Brain microvascular endothelial cell (primary cell): ENCODE results near the gene C6orf15.

Experiments
- DNase-seq: peaks from one replicate; pipeline ENCODE4 v3.0.0-alpha.2; 2020
- H3K27ac ChIP-seq: fragments of 250-450 bp; sonication (Bioruptor Pico); 2 replicates; pipeline ENCODE4 v1.5.1; 2020; ENCODE audit warnings: mild to moderate bottlenecking, moderate library complexity
- H3K27me3 ChIP-seq: fragments of 250-450 bp; sonication (Bioruptor Pico); replicated peaks from 2 replicates; pipeline ENCODE4 v1.5.1; 2020; ENCODE audit warnings: mild to moderate bottlenecking
- H3K36me3 ChIP-seq: fragments of 250-450 bp; sonication (Bioruptor Pico); replicated peaks from 2 replicates; pipeline ENCODE4 v1.5.1; 2020; ENCODE audit warnings: mild to moderate bottlenecking
- H3K4me3 ChIP-seq: 2 replicates; pipeline ENCODE4 v1.5.1; 2011; ENCODE audit warnings: low read depth, mild to moderate bottlenecking, control low read depth, low read length, moderate library complexity
- CTCF ChIP-seq: IDR thresholded peaks from 2 replicates; pipeline ENCODE4 v1.5.1; 2011; ENCODE audit warnings: low read depth, mild to moderate bottlenecking, moderate library complexity, low read length, control low read depth, inconsistent platforms; ENCODE audit errors: missing control alignments
- in situ Hi-C: cut with HindIII; loops from 2 replicates; pipeline ENCODE4 v1.10.0; 2017; ENCODE audit warnings: low sequenced_read_pairs, low pct_ligation_motif_present

C6orf15 gene

GRCh38 chr6:31103136-31103535 is 9.2 kb downstream of the C6orf15 start:
- DNase-seq: no peak
- in situ Hi-C loops: no loop called here
- no peaks in the 10 kb centered on the region for H3K36me3 ChIP-seq
- no peaks in the 10 kb centered on the region for H3K27me3 ChIP-seq
- TF ChIP-seq CTCF: no peak
- H3K27ac ChIP-seq: no peak overlapping the region
- no peak overlapping the region for H3K4me3 ChIP-seq

DNA sequence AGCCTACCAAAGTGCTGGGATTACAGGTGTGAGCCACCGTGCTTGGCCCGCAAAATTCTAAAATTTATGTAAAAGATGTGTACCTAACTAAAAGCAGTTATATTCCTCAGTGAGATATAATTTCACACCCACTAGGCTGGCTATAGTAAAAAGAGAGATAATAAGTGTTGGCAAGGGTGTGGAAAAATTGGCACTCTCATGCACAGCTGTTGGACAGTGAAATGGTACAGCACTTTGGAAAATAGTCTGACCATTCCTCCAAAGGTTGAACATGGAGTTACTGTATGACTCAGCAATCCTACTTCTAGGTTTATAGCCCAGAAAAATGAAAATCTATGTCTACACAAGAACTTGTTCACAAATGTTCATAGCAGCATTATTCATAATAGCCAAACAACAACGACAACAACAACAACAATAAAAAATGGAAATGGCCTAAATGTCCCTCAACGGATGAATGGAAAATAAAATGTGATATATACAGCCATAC is 13.9 kb downstream of the C6orf15 start:
- in situ Hi-C loops: no loop called here
- H3K27ac ChIP-seq: no peak overlapping the region
- no peaks in the 10 kb centered on the region for H3K27me3 ChIP-seq
- no peak for DNase-seq
- no peaks in the 10 kb centered on the region for H3K36me3 ChIP-seq
- H3K4me3 ChIP-seq: no peak overlapping the region
- no peak for TF ChIP-seq CTCF

DNA sequence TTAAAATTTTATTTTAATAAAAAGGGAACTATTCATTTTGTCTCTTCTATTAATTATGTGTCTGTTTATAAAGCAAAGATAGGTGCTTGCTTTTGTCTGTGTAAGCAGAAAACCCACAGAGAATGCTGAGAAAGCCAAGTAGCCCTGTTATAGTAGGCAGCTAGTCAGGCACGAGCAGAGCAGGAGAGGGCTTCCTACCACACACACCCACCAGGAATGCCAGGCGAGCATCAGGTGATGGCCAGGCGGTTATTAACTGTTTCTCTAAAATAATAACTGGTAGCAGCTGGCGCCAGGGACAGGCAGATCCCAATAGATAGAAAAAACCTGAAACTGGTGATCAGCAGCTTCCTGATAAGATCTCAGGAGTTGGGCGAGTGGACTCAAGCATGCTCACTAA is 15.7 kb downstream of the C6orf15 start:
- Histone ChIP-seq H3K36me3 (no peaks in the 10 kb centered on the region), H3K27ac (no peak overlapping the region), H3K27me3 (no peaks in the 10 kb centered on the region), H3K4me3 (no peak overlapping the region)
- DNase-seq: no peak
- in situ Hi-C loops: no loop called here
- TF ChIP-seq CTCF: no peak

DNA sequence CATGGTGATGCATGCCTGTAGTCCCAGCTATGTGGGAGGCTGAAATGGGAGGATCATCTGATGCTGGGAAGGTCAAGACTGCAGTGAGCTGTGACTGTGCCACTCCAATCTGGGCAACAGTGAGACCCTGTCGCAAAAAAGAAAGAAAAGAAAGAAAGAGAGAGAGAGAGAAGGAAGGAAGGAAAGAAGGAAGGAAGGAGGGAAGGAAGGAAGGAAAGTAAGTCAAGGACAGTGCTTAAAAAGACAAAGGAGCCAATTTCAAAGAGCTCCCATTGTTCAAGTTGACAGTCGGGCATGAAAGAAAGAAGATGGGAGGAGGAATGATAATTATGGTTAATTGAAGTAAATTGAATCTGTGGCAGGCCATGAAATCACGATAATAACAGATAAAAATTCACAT is 16.2 kb downstream of the C6orf15 start:
- Histone ChIP-seq H3K36me3 (no peaks in the 10 kb centered on the region), H3K27ac (no peak overlapping the region), H3K4me3 (no peak overlapping the region), H3K27me3 (no peaks in the 10 kb centered on the region)
- in situ Hi-C loops: no loop called here
- DNase-seq: no peak
- TF ChIP-seq CTCF: no peak

- in situ Hi-C loops: no loop called here
- Histone ChIP-seq H3K4me3 (no peak overlapping the region), H3K27ac (no peak overlapping the region)
Observed at GRCh38 chr6:31094389-31094881, 17.9 kb downstream of the C6orf15 start.

More at GRCh38 chr6:31094389-31094881, 17.9 kb downstream of the C6orf15 start:
- no peak for DNase-seq
- no peaks in the 10 kb centered on the region for H3K27me3 ChIP-seq
- H3K36me3 ChIP-seq: no peaks in the 10 kb centered on the region
- TF ChIP-seq CTCF: no peak
